DND-41 (cell line): Measurements from ENCODE around the gene MRPS27.

Experiments used
- EZH2 ChIP-seq: IDR thresholded peaks from 3 replicates; pipeline ENCODE4 v1.6.1; 2012; ENCODE audit warnings: borderline replicate concordance, low read depth, mild to moderate bottlenecking, moderate library complexity, low read length, inconsistent platforms; ENCODE audit not compliant: severe bottlenecking
- TF ChIP-seq, protein P1 (sequence below): IDR thresholded peaks from 2 replicates; pipeline ENCODE4 v1.5.1; 2012; ENCODE audit warnings: borderline replicate concordance, low read length, moderate library complexity, mild to moderate bottlenecking; ENCODE audit not compliant: poor library complexity, severe bottlenecking; ENCODE audit errors: extremely low read depth

DNA sequence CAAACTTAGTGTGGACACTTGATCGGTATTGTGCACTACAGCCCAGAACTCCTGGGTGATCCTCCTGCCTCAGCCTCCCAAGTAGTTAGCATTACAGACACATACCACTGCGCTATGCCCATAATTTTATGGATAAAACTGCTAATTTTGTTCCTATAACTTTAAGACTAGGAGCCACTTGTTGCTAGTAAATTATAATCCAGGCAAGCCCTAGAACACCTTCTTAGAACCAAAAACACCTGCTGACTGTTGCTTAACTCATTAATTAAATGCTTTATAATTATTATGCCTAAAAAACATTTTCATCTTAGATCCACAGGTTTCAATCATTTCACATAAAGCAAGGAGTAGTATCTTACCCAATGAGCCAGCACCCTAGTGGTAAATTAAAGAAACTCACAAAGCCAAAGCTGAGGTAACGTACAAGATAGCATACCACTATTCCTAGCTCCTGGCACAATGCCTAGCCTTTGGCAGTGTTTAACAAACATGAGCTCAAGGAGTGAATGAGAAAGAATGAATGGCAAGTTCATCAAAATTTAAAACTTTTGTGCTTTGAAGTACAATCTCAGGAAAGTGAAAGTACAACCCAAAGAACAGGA, 5.4 kb downstream of the MRPS27 start:
- TF ChIP-seq, protein P1, sequence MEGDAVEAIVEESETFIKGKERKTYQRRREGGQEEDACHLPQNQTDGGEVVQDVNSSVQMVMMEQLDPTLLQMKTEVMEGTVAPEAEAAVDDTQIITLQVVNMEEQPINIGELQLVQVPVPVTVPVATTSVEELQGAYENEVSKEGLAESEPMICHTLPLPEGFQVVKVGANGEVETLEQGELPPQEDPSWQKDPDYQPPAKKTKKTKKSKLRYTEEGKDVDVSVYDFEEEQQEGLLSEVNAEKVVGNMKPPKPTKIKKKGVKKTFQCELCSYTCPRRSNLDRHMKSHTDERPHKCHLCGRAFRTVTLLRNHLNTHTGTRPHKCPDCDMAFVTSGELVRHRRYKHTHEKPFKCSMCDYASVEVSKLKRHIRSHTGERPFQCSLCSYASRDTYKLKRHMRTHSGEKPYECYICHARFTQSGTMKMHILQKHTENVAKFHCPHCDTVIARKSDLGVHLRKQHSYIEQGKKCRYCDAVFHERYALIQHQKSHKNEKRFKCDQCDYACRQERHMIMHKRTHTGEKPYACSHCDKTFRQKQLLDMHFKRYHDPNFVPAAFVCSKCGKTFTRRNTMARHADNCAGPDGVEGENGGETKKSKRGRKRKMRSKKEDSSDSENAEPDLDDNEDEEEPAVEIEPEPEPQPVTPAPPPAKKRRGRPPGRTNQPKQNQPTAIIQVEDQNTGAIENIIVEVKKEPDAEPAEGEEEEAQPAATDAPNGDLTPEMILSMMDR: peak; percentile 26
- no peak for TF ChIP-seq EZH2
